ENCODE measurements around the gene KRTAP5-2.

The KRTAP5-2 gene

GRCh38 chr11:1565904-1566247, 32.2 kb downstream of the KRTAP5-2 start:
- no peak for DNase-seq

- no peak for DNase-seq
Observed at GRCh38 chr11:1565173-1565903, 32.8 kb downstream of the KRTAP5-2 start.

DNA sequence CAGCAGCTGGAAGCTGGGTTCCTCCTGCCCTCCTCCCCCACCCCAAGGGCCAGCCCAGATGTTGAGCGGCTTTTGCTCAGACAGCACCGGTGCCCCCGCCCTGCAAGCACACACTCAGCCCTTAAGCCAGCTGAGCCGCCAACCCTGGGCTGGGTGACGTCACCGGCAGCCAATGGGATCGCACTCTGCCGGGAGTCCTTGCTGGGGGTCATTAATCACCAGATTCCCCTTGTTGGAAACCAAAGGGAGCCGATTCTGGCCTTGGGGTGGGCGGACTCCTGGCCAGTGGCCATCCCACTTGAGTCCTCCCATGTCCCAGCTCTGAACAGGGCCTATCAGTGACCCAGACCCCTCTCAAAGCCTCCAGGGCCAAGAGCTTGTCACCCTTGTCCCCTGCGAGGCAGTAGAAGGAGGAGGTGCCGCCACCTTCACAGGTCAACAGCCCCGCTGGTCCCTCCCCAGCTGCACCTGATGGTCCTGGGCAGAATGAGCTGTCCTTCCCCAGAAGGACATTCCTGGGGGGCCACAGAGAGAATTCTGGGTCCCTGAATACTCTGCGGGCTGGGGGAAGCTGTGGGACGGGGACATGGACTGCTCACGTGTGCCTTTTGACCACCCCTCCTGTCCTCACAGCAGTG, 33.4 kb downstream of the KRTAP5-2 start:
- DNase-seq: no peak

DNA sequence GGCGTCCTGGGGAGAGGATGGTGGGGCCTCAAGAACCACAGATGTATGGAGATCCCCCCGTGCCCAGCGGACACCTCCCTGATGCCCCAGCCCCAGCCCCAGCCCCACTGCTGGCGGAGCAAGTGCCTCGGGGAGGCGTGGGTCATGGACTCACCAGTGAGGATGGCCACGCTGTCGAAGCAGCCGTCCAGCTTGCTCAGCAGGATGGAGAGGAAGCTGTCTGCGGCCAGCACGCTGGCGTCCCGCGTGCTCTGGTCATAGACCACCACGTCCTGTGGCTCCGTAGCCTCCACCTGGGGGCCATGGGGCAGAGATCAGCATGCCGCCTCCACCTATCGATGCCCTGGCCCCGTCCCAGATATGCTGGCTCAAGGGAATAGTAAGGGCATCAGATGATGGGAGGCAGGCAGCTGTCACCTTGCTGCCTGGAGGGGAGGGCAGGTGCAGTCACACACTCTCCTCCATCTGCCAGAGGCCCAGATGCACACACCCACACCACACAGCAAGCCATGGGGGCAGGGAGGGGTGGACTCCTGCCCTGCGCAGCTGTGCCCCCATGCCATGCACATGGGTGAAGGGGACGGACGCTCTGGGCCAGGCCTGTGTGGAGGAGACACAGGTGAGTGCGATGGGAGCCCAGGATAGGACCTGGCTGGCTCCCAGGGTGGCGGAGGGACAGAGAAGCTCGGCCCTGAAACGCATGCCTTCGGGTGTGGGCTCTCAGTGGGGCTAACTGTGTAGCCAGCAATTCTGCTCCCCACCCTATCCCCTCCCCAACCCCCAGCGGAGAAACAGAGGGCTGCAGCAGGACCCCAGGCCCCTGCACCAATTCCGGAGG, 34.2 kb downstream of the KRTAP5-2 start:
- no peak for DNase-seq

DNA sequence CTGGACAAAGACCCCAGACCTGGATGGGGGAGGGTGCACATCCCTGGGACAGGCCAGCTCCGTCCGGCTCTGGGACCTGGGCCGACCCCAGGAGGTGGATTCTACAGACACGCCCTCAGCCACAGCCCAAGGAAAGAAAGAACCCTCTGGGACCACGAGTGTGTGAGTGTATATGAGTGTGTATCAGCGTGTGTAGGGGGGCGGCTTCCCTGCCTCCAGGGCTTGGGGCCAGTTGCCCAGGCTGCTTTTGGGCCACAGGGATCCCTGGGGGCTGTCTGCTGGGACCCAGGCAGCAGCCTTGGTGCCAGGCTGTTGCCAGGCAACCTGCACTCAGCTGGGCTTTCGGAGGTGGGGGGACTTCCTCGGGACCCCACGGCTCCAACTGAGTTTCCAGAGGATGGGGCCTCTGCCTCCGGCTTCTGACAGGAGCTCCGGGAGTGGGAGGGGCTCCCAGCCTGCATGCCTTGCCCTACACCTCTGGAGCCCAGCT, 34.9 kb downstream of the KRTAP5-2 start:
- no peak for DNase-seq

GRCh38 chr11:1562469-1563148, 35.5 kb downstream of the KRTAP5-2 start:
- no peak for DNase-seq

DNA sequence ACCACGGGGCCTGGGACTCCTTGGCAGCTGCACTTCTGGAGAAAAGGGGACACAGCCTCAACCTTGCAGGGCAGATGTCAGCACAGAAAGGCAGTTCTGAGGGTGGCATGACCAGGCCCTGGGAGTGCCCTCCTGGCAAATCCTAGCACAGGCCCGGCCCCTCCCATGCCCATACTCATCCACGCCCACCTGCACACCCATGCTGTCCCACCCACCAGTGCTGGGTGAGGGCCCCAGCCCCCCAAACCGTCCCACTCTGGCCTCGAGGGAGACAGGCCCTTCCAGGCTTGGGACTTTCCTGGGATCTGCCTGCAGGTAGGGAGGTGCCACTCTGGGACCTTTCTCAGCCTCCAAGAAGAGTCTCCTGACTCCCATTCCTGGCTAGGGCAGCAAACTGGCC, 36.1 kb downstream of the KRTAP5-2 start:
- no peak for DNase-seq

DNA sequence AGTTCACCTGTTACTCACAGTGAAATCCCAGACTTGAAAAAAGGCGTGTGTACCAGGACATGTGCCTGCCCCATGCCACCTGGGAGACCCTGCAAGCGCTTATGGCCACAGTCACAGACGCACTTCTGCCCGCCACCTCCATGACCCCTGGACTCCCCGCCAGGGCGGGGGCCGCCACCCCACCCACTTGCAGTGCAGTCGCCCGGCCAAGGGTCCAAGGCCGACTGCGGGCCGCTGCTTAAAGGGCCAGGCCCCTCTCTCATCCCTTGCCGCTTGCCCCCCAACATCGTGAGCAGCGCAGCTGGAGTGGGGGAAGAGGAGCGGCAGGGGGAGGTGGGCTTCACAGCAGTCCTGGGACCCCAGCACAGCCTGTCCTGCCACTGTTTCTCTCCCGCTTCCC, 36.8 kb downstream of the KRTAP5-2 start:
- DNase-seq: no peak

DNA sequence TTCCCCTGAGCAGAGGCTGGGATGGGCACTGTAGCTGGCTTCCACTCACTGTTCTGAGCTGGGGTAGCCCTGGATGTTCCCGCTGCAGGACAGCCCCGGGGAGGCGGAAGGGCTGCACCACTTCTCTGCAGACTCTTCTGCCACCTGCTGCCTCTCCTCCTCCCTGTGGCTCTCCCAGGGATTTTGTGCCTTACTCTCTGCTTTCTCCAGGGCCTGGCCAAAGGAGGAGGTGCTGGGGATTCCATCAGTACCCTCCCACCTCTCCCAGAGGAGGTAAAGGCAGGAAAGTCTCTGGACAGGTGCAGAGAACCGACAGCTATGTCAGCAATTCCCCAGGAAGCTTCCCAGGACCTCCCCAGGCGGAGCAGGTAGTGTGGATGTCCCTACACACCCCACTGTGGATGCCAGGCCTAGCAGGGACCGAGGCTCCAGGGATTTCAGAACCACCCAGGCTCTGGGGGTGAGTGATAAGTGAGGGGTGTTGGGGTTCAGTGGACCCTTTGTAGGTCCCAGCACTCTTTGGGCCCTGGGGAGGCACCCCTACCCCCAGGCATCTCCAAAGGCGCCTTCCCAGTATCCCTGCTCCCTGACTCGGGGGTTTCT, 37.3 kb downstream of the KRTAP5-2 start:
- DNase-seq: no peak

GRCh38 chr11:1560002-1560648, 38.0 kb downstream of the KRTAP5-2 start:
- DNase-seq: no peak

DNA sequence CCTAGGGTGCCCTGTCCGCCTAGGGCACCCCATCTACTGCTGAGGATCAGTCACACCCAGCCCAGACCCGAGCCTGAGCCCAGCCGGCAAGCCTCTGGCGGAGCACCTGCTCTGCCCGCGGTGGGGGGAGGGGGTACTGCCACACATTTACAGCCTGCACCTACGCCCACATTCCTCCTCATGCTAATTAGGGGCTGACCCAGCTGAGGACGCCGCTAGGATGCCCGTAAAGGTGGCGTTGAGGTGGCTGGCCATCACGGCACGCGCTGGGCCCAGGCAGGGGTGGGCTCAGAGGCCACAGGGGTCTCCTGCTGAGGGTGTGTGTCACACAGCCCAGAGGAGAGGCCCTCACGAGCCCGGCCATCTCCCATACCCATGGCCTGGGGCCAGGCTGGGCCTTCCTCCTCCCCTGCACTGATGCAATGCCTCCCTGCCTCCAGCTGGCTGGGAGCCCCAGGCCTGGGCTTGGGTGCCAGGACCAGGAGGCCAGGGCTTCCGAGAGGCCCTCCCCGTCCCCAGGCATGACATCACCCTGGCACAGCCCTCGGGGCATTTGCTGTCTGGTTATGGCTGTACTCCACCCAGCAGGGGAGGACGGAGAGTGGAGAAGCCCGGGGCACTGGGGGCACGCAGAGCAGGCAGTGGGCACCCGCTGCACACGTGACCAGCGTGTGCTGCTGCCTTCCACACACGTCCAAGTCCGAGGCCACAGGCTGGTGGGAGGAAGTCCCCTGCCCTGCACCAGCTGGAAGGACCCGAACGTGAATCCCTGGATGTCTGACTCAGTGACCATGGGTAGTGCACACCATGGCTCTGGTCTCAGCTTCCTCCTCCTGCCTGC, 38.8 kb downstream of the KRTAP5-2 start:
- no peak for DNase-seq

DNA sequence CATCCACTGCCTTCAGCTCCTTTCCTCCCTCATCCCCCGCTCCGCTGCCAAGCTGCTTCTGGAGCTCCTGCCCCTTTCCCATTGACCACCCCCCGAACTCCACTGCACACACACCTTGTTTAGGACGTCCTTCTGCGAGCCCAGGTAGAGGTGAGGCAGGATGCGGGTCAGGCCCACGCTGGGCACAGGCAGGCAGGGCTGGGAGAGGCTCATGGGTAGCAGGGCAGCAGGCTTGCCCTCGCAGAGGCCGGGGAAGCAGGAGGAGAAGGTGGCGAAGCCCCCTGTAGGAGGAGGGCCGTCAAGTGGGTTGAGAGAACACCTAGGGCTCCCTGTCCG, 39.4 kb downstream of the KRTAP5-2 start:
- DNase-seq: no peak

DNA sequence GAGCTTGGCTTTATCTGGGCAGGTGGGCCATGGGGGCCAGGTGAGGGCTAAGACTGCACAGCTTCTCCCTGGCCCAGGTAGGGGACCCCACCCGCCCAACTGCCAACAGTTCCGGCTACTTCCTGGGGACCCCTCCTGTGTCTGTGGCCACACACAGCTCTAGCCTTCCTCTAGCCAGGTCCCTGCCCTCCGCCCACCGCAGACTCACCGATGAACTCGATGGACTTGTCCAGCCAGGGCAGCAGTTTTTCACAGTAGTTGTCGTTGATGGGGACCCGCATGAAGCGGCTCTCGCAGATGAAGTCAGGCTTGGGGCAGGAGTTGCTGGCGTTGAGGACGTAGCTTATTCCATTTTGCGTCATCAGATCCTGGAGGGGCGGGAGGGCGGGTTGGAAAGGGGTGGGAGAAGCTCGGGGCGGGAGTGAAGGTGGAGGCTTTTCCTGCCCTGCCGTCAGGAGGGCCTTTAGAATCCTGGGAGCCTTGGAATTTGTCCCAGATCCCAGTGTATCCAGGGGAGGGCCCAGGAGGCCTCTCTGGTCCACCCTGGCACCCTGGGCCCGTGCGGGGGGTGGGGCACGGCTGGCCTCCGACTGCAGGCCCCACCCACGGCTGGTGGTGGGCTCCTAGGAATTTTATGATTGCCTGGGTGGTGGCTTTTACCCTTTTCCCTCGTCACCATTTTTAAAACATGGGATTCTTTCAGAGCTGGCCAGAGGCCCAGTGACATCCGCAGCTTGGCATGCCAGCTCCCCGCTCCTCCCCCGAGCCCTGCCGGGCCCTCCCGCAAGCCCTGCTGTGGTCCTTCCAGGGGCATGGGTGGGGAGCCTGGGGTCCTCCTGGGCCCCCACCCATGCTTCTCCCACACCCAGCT, 40.0 kb downstream of the KRTAP5-2 start:
- no peak for DNase-seq

DNA sequence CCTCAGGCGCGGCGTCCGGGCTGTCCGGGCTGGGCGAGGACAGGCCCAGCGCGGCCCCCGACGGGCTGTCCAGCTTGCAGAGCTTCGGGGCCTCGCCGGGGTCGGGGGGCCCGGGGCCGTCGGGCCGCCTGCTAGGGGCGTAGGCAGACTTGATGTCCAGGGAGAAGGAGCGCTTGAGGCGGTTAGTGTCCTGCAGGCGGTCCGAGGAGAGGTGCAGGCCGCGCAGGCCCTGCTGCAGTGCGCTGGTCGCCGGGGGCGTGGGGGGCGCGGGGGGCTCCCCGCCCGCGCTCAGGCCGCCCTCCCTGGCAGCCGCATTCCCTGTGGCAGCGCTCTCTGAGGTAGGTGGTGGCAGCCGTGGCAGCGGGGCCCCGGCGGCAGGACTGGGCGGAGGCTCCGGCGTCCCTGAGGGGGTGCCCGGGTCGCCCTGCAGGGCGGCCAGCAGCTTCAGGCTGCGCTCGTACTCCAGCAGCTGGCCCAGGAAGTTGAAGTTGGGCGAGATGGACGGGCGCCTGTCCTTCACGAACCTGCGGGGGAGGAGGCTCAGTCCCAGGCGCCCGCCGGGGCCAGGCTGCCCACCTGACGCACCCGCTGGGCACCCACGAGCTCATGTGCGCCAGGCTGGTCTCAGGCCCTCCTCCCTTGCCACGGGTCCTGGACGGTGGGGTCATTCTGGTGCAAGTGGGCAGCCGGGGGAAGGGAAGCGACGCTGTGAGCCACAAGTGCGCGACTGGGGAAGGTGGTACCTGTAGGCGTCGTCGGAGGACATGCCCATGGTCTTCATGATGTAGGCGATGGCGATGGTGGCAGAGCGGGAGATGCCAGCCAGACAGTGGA, 40.8 kb downstream of the KRTAP5-2 start:
- no peak for DNase-seq

DNA sequence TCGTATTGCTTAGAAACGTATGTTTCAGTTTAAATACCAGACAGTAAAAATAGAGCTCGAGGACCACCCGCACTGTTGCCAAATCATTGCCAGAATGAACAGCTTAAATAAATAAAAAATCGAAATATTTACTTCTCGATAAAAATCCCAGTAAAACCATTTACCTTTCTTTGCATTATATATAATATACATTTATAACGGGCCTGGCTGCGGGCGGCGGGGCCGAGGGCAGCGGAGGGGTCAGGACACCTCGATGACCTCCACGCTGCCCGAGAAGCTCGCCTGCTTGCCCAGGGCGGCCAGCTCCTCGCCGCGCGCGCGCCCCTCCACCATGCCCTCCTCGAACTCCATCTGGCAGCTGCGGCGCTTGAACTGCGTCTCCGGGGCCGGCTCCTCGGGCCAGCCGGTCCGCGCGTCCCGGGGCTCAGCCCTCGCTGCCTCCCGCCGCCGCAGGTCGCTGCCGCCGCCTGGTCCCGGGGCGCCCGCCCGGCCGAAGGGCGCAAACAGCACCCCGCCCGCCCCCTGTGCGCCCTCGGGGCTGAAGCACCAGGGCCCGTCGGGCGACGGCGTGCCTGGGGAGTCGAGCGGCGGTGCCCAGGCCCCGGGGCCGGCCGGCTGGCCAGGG, 41.7 kb downstream of the KRTAP5-2 start:
- DNase-seq: no peak

- DNase-seq: no peak
Observed at GRCh38 chr11:1555713-1556153, 42.4 kb downstream of the KRTAP5-2 start.

GRCh38 chr11:1554981-1555712, 42.9 kb downstream of the KRTAP5-2 start:
- DNase-seq: no peak
